ENCODE measurements around the gene HIPK2. TPM values are rescaled to one million over a fixed set of nuclear protein-coding genes. Genes with fewer than 3 reads are reported as not detected.
A peak's percentile ranks its signal among the peaks of the same experiment; 100 is the strongest.

The HIPK2 gene
- polyA plus RNA-seq, 2 of the 4 experiments (the other 2 are of a cell fraction): 11.3 to 12.1 TPM

DNA sequence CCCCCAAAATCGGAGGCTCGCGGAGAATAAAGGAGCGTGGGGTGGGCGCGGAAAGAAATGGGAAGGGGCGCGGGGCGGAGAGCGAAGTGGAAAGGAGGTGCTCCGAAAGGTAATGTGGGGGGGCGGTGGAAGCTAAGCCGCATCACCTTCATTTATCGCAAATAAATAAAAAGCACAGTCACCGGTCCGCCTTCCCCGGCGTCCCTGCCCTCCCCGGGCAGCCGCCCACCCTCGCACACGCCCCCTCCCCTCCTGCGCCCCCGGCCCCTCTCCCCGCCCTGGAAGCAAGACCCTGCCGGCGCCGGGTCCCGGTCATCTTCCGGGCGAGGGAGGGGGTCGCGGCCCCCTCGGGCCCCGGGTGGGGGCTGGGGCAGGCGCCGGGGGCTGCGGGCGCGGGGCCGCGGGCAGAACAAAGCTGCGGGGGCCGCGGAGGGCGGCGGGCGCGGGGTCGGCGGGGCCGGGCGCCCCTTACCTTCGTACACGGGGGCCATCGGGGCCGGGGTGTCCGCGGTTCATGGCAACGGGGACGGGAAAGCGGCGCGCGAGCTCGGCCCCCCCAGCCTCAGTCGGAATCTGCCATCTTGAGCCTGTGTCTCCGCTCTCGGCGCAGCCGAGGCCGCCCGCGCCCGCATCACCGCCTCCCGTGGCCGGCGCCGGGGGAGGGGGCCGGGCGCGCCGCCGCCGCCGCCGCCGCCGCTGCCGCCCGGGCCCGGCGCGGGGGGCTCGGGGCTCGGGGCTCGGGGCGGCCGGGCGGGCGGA is 486 bp downstream of the HIPK2 start:
- DNase-seq (ENCODE audit: low read depth in 1 of 2, low spot score in 1 of 2) (peak in 1 of 2 experiments; percentile 43), FAIRE-seq (no peak), ATAC-seq (peak; percentile 1 to 51; a peak in 4 of 6 replicates)
- peak overlapping the region; percentile 96 for H3K4me2 ChIP-seq
- peak overlapping the region; percentile 99 for H3K4me3 ChIP-seq
- peak overlapping the region; percentile 97 to 100 for H3K27ac ChIP-seq
- no peaks in the 10 kb centered on the region for H3K9me3 ChIP-seq
- POLR2A ChIA-PET: interaction anchor here (0.6 to 2.0 kb wide), 2 partner anchors 23 to 45 kb away, joined by 4 to 5 read pairs; no protein-coding TSS in a partner anchor
- WGBS (ENCODE audit: missing lambda C conversion rate): 3% methylated on average over 19 of the region's 102 CpGs
- TF ChIP-seq RFX5 (IDR thresholded peaks at IDR 0.05) (no peak), TP53 (CRISPR knock-in tag; IDR thresholded peaks at IDR 0.05) (no peak), ZC3H11A (IDR thresholded peaks at IDR 0.05) (no peak), JUN (IDR thresholded peaks at IDR 0.05) (no peak; a peak in 1 of 5 replicates)
- H3K4me1 ChIP-seq: peaks cover 38% of the 10 kb centered on the region
- CTCF ChIA-PET: interaction anchor here (0.5 to 5.7 kb wide), 6 partner anchors 10 to 225 kb away, joined by 3 to 35 read pairs (median 4); no protein-coding TSS in a partner anchor

DNA sequence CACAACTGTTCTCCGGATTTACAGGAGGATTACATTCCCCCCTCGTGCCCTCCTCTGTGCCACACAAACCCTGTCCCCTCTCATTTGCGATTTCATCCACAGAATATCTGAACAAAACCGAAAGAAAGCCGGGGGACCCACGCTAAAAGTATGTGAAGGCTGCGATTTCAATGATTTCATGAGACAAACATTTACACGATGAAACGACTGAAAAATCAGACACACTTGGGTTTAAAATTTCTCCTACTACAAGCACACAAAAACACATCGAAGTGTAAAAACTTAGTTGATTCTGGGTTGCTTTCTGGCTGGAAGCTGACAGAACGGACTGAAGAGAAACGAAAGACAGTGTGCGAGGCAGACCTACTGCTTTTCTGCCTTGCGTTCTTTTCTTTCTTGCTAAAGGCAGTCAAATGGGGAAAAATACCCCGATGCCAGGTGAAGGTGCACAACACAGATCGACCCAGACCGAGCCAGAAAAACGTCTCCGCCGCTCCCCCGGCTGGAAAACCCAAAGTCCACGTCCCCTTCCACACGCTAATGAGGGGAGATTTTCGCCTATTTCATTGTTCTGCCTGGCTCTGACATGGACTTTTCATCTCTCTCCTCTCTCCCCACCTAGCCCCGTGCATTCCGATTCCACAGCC is 1.2 kb downstream of the HIPK2 start:
- DNase-seq (ENCODE audit: low read depth in 1 of 2, low spot score in 1 of 2) (peak; percentile 31 to 52), ATAC-seq (peak in 1 of 2 experiments; percentile 41; a peak in 3 of 6 replicates), FAIRE-seq (no peak)
- H3K4me3 ChIP-seq: peak overlapping the region; percentile 99
- WGBS (ENCODE audit: missing lambda C conversion rate): 2% methylated on average over 26 of the region's 26 CpGs
- H3K9me3 ChIP-seq: no peaks in the 10 kb centered on the region
- H3K4me1 ChIP-seq: peaks cover 45% of the 10 kb centered on the region
- peak overlapping the region; percentile 97 to 100 for H3K27ac ChIP-seq
- ChIA-PET CTCF (interaction anchor here (1.1 to 5.7 kb wide), 5 partner anchors 10 to 226 kb away, joined by 3 to 35 read pairs (median 4); no protein-coding TSS in a partner anchor), POLR2A (interaction anchor here (2.0 kb wide), 1 partner anchor 45 kb away, joined by 4 read pairs; no protein-coding TSS in a partner anchor)
- peak overlapping the region; percentile 96 for H3K4me2 ChIP-seq
- TF ChIP-seq RAD21 (conservative IDR thresholded peaks at IDR 0.05 in 1 of 2, IDR thresholded peaks at IDR 0.05 in 1 of 2): 0 out of 5 replicates have a peak, but pooled peaks of 1 of the 2 experiments have one; percentile 19
- TF ChIP-seq FOSL2 (IDR thresholded peaks at IDR 0.05): no peak
- no peak for TF ChIP-seq FOSL2 (CRISPR knock-in tag; IDR thresholded peaks at IDR 0.05)

DNA sequence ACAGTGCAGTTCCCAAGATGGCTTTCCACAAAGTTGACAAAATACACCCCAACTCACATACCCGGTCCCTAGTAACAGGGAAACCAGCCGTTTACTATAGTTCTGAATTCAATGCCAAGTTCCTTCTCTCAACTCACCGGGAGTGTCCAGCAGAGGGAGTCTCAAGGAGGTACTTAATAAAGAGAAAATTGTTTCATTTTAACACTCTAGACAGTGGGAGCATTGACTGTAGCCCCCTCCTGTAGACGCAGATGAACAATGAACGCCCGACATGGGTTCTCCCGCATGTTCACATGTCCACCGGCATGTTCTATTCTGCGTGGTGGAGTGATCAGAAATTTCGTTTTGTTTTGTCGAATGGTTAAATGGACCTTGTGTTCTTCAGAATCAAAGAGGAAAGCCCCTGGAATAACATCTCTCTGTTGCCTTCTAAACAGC is 1.9 kb downstream of the HIPK2 start:
- Histone ChIP-seq H3K4me1 (peaks cover 49% of the 10 kb centered on the region), H3K27ac (peak overlapping the region; percentile 97 to 100), H3K9me3 (no peaks in the 10 kb centered on the region), H3K4me3 (peak overlapping the region; percentile 99), H3K4me2 (peak overlapping the region; percentile 96)
- ATAC-seq (peak; percentile 44 to 74; a peak in 4 of 6 replicates), DNase-seq (ENCODE audit: low read depth in 1 of 2, low spot score in 1 of 2) (peak; percentile 78), FAIRE-seq (no peak)
- ChIA-PET POLR2A (no interaction called here), CTCF (no interaction called here)
- no peak for TF ChIP-seq MYC (IDR thresholded peaks at IDR 0.05; ENCODE audit: borderline replicate concordance, low read length)
- TF ChIP-seq FOXS1 (CRISPR knock-in tag; IDR thresholded peaks at IDR 0.05): no peak
- TF ChIP-seq, protein P1, sequence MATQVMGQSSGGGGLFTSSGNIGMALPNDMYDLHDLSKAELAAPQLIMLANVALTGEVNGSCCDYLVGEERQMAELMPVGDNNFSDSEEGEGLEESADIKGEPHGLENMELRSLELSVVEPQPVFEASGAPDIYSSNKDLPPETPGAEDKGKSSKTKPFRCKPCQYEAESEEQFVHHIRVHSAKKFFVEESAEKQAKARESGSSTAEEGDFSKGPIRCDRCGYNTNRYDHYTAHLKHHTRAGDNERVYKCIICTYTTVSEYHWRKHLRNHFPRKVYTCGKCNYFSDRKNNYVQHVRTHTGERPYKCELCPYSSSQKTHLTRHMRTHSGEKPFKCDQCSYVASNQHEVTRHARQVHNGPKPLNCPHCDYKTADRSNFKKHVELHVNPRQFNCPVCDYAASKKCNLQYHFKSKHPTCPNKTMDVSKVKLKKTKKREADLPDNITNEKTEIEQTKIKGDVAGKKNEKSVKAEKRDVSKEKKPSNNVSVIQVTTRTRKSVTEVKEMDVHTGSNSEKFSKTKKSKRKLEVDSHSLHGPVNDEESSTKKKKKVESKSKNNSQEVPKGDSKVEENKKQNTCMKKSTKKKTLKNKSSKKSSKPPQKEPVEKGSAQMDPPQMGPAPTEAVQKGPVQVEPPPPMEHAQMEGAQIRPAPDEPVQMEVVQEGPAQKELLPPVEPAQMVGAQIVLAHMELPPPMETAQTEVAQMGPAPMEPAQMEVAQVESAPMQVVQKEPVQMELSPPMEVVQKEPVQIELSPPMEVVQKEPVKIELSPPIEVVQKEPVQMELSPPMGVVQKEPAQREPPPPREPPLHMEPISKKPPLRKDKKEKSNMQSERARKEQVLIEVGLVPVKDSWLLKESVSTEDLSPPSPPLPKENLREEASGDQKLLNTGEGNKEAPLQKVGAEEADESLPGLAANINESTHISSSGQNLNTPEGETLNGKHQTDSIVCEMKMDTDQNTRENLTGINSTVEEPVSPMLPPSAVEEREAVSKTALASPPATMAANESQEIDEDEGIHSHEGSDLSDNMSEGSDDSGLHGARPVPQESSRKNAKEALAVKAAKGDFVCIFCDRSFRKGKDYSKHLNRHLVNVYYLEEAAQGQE (IDR thresholded peaks at IDR 0.05): no peak
- no peak for TF ChIP-seq FOSB (CRISPR knock-in tag; IDR thresholded peaks at IDR 0.05)
- no peak for TF ChIP-seq KDM5A (IDR thresholded peaks at IDR 0.05)
- no peak for TF ChIP-seq GATA3 (IDR thresholded peaks at IDR 0.05; ENCODE audit: borderline replicate concordance)
- TF ChIP-seq CEBPB (IDR thresholded peaks at IDR 0.05): no peak
- no peak for TF ChIP-seq BHLHE40 (IDR thresholded peaks at IDR 0.05; ENCODE audit: low read depth, low read length)
- TF ChIP-seq, protein P2, sequence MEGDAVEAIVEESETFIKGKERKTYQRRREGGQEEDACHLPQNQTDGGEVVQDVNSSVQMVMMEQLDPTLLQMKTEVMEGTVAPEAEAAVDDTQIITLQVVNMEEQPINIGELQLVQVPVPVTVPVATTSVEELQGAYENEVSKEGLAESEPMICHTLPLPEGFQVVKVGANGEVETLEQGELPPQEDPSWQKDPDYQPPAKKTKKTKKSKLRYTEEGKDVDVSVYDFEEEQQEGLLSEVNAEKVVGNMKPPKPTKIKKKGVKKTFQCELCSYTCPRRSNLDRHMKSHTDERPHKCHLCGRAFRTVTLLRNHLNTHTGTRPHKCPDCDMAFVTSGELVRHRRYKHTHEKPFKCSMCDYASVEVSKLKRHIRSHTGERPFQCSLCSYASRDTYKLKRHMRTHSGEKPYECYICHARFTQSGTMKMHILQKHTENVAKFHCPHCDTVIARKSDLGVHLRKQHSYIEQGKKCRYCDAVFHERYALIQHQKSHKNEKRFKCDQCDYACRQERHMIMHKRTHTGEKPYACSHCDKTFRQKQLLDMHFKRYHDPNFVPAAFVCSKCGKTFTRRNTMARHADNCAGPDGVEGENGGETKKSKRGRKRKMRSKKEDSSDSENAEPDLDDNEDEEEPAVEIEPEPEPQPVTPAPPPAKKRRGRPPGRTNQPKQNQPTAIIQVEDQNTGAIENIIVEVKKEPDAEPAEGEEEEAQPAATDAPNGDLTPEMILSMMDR (IDR thresholded peaks at IDR 0.05): peak; percentile 73
- peak; percentile 63 to 68 for TF ChIP-seq RAD21 (conservative IDR thresholded peaks at IDR 0.05 in 1 of 2, IDR thresholded peaks at IDR 0.05 in 1 of 2)
- TF ChIP-seq SMC3 (IDR thresholded peaks at IDR 0.05): peak; percentile 87
- TF ChIP-seq, protein P3, sequence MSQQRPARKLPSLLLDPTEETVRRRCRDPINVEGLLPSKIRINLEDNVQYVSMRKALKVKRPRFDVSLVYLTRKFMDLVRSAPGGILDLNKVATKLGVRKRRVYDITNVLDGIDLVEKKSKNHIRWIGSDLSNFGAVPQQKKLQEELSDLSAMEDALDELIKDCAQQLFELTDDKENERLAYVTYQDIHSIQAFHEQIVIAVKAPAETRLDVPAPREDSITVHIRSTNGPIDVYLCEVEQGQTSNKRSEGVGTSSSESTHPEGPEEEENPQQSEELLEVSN (IDR thresholded peaks at IDR 0.05; ENCODE audit: borderline replicate concordance, low read depth): no peak
- 2% methylated on average over 11 of the region's 11 CpGs for whole genome bisulfite sequencing (ENCODE audit: missing lambda C conversion rate)

All from A549 (cell line).